K562 (cell line): ENCODE results near the gene PRUNE1. TPM values are rescaled to one million over a fixed set of nuclear protein-coding genes. Genes with fewer than 3 reads are reported as not detected.

Experiments
- BRF1 ChIP-seq: IDR thresholded peaks from 3 replicates; pipeline ENCODE4 v1.6.1; 2011; ENCODE audit warnings: borderline replicate concordance, mild to moderate bottlenecking; ENCODE audit not compliant: insufficient read length; ENCODE audit errors: extremely low read depth
- FOXP4 ChIP-seq: sonication (generic); formaldehyde crosslinking; IDR thresholded peaks from 2 replicates; pipeline ENCODE4 v1.8.0; 2022; ENCODE audit warnings: mild to moderate bottlenecking, missing genetic modification reagents, borderline replicate concordance
- KHSRP ChIP-seq: fragments of 450-650 bp; IDR thresholded peaks from 2 replicates; pipeline ENCODE4 v1.6.1; 2017
- MEIS2 ChIP-seq: fragments of 450-650 bp; IDR thresholded peaks from 2 replicates; pipeline ENCODE4 v1.6.1; 2014; ENCODE audit warnings: mild to moderate bottlenecking; ENCODE audit not compliant: partially characterized antibody
- NCOA6 ChIP-seq: fragments of 450-650 bp; IDR thresholded peaks from 2 replicates; pipeline ENCODE4 v1.6.1; 2017; ENCODE audit warnings: mild to moderate bottlenecking
- RBM14 ChIP-seq: fragments of 200-400 bp; formaldehyde crosslinking; IDR thresholded peaks from 2 replicates; pipeline ENCODE4 v1.6.1; 2018; ENCODE audit warnings: low read depth, mild to moderate bottlenecking, low read length, moderate library complexity, borderline replicate concordance; ENCODE audit not compliant: insufficient read depth
- SAFB ChIP-seq: fragments of 200-400 bp; formaldehyde crosslinking; IDR thresholded peaks from 2 replicates; pipeline ENCODE4 v1.6.1; 2017; ENCODE audit warnings: low read depth, low read length, borderline replicate concordance
- SRSF9 ChIP-seq: fragments of 200-400 bp; formaldehyde crosslinking; IDR thresholded peaks from 2 replicates; pipeline ENCODE4 v1.6.1; 2017; ENCODE audit warnings: low read depth, low read length, borderline replicate concordance
- TCF3 ChIP-seq: sonication (generic); formaldehyde crosslinking; IDR thresholded peaks from 2 replicates; pipeline ENCODE4 v1.4.0; 2020; ENCODE audit warnings: mild to moderate bottlenecking, missing genetic modification reagents
- U2AF1 ChIP-seq: fragments of 200-400 bp; formaldehyde crosslinking; optimal IDR thresholded peaks from 2 replicates; pipeline ENCODE3; 2017; ENCODE audit warnings: mild to moderate bottlenecking, low read depth, low read length, moderate library complexity
- ZBTB1 ChIP-seq: sonication (generic); formaldehyde crosslinking; IDR thresholded peaks from 2 replicates; pipeline ENCODE4 v1.8.1; 2023; ENCODE audit warnings: missing genetic modification reagents, low read depth, mild to moderate bottlenecking, borderline replicate concordance
- ZZZ3 ChIP-seq: fragments of 450-650 bp; IDR thresholded peaks from 2 replicates; pipeline ENCODE4 v1.6.1; 2016; ENCODE audit warnings: antibody characterized with exemption, mild to moderate bottlenecking, moderate library complexity
- polyA plus RNA-seq, 8 experiments: library from polyadenylated mRNA; depleted of rRNA in 4 of 8; stranded (reverse) in 5 of 8; unstranded in 3 of 8; fragments of >200 nt; fragmentation: Nextera tagmentation in 2 of 8; fragmentation: Illumina TruSeq in 1 of 8; extraction: Ambion mirVana in 2 of 8; extraction: Trizol in 1 of 8; gene quantifications; 2 replicates each; pipeline versions ENCODE4 v1.2.1 to v1.2.3, GENCODE V29; 2011 to 2014; ENCODE audit warnings: inconsistent platforms in 1 of 8, missing spikeins in 1 of 8
- total RNA-seq, 7 experiments: library from RNA; depleted of rRNA in 6 of 7; stranded (reverse); fragments of >200 nt in 6 of 7; fragmentation: Illumina TruSeq in 2 of 7; extraction: Trizol in 2 of 7; gene quantifications; 2 replicates each; pipeline versions ENCODE4 v1.2.1 to v1.2.3, GENCODE V29; 2011 to 2021; ENCODE audit warnings: low replicate concordance in 1 of 7
- TF ChIP-seq, protein P1 (sequence below): fragments of 450-650 bp; IDR thresholded peaks from 2 replicates; pipeline ENCODE4 v1.6.1; 2017; ENCODE audit warnings: antibody characterized with exemption
- TF ChIP-seq, protein P2 (sequence below): fragments of 450-650 bp; IDR thresholded peaks from 2 replicates; pipeline ENCODE4 v1.7.1; 2018; ENCODE audit warnings: mild to moderate bottlenecking, low read depth; ENCODE audit not compliant: partially characterized antibody
- TF ChIP-seq, protein P3 (sequence below), 2 experiments: fragments of 200-800 bp in 1 of 2; sonication (Bioruptor generic) in 1 of 2; sonication (generic) in 1 of 2; formaldehyde crosslinking in 1 of 2; IDR thresholded peaks in 1 of 2; conservative IDR thresholded peaks in 1 of 2; 2 replicates each; pipeline versions ENCODE4 v1.5.0 to v1.6.1; 2016 to 2020; ENCODE audit warnings: missing compliant biosample characterization in 1 of 2, missing genetic modification characterization in 1 of 2, missing genetic modification reagents in 1 of 2
- TF ChIP-seq, protein P4 (sequence below): sonication (generic); formaldehyde crosslinking; IDR thresholded peaks from 2 replicates; pipeline ENCODE4 v1.8.0; 2022; ENCODE audit warnings: missing genetic modification reagents, mild to moderate bottlenecking, moderate library complexity, borderline replicate concordance

Gene PRUNE1
- total and polyA plus RNA-seq, 9 of the 15 experiments (the other 6 are each of a cell fraction or from before 2014, with no cell fraction given): 16.7 to 48.3 (median 26.2) TPM

- TF ChIP-seq, protein P1, sequence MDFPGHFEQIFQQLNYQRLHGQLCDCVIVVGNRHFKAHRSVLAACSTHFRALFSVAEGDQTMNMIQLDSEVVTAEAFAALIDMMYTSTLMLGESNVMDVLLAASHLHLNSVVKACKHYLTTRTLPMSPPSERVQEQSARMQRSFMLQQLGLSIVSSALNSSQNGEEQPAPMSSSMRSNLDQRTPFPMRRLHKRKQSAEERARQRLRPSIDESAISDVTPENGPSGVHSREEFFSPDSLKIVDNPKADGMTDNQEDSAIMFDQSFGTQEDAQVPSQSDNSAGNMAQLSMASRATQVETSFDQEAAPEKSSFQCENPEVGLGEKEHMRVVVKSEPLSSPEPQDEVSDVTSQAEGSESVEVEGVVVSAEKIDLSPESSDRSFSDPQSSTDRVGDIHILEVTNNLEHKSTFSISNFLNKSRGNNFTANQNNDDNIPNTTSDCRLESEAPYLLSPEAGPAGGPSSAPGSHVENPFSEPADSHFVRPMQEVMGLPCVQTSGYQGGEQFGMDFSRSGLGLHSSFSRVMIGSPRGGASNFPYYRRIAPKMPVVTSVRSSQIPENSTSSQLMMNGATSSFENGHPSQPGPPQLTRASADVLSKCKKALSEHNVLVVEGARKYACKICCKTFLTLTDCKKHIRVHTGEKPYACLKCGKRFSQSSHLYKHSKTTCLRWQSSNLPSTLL: 0 out of 2 replicates have a peak, but pooled peaks have one; percentile 76
- TF ChIP-seq, protein P2, sequence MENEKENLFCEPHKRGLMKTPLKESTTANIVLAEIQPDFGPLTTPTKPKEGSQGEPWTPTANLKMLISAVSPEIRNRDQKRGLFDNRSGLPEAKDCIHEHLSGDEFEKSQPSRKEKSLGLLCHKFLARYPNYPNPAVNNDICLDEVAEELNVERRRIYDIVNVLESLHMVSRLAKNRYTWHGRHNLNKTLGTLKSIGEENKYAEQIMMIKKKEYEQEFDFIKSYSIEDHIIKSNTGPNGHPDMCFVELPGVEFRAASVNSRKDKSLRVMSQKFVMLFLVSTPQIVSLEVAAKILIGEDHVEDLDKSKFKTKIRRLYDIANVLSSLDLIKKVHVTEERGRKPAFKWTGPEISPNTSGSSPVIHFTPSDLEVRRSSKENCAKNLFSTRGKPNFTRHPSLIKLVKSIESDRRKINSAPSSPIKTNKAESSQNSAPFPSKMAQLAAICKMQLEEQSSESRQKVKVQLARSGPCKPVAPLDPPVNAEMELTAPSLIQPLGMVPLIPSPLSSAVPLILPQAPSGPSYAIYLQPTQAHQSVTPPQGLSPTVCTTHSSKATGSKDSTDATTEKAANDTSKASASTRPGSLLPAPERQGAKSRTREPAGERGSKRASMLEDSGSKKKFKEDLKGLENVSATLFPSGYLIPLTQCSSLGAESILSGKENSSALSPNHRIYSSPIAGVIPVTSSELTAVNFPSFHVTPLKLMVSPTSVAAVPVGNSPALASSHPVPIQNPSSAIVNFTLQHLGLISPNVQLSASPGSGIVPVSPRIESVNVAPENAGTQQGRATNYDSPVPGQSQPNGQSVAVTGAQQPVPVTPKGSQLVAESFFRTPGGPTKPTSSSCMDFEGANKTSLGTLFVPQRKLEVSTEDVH: peak; percentile 96
- TF ChIP-seq KHSRP (peak; percentile 73; the same call in 1 of the 2 replicates), BRF1 (no peak), RBM14 (no peak), NCOA6 (peak; percentile 30; the same call in 1 of the 2 replicates), ZZZ3 (peak; percentile 84), TCF3 (peak; percentile 33; the same call in 1 of the 2 replicates), FOXP4 (peak; percentile 61; the same call in 1 of the 2 replicates), SRSF9 (no peak), SAFB (no peak), MEIS2 (peak; percentile 31), ZBTB1 (peak; percentile 32; the same call in 1 of the 2 replicates), U2AF1 (no peak)
- TF ChIP-seq, protein P3, sequence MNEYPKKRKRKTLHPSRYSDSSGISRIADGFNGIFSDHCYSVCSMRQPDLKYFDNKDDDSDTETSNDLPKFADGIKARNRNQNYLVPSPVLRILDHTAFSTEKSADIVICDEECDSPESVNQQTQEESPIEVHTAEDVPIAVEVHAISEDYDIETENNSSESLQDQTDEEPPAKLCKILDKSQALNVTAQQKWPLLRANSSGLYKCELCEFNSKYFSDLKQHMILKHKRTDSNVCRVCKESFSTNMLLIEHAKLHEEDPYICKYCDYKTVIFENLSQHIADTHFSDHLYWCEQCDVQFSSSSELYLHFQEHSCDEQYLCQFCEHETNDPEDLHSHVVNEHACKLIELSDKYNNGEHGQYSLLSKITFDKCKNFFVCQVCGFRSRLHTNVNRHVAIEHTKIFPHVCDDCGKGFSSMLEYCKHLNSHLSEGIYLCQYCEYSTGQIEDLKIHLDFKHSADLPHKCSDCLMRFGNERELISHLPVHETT (CRISPR knock-in tag; conservative IDR thresholded peaks at IDR 0.05 in 1 of 2, IDR thresholded peaks at IDR 0.05 in 1 of 2): no peak
- TF ChIP-seq, protein P4, sequence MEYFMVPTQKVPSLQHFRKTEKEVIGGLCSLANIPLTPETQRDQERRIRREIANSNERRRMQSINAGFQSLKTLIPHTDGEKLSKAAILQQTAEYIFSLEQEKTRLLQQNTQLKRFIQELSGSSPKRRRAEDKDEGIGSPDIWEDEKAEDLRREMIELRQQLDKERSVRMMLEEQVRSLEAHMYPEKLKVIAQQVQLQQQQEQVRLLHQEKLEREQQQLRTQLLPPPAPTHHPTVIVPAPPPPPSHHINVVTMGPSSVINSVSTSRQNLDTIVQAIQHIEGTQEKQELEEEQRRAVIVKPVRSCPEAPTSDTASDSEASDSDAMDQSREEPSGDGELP: peak; percentile 81
These were observed 62.4 kb downstream of the PRUNE1 start, which contains the start of gene GABPB2 (continued) for GRCh38 chr1:151070474-151071276.
